Heart left ventricle (tissue), 13 donors: ENCODE data around the gene MAGI2.

Source experiments
- POLR2A ChIP-seq, 2 donors: fragments of 450-650 bp; IDR thresholded peaks; one replicate each; pipeline ENCODE4 v1.6.1; 2017; ENCODE audit warnings: antibody characterized with exemption in 2 of 2, mild to moderate bottlenecking in 2 of 2, moderate library complexity in 2 of 2
- TF ChIP-seq, protein P1 (sequence below), 12 donors: fragments of 200-600 bp; sonication (generic) in 4 of 12; IDR thresholded peaks; one replicate each; pipeline versions ENCODE4 v1.5.0 to v1.8.0; 2018 to 2022; ENCODE audit warnings: antibody characterized with exemption in 12 of 12, mild to moderate bottlenecking in 5 of 12
- donor health status: ischemic (EF 13 %, LVEDD 7.1; RV severe dilation, severe dysfunction).
- donor health status: DM: no; HTN: yes; CAD: no.
- donor health status: DM: no; HTN: no; CAD: no.
- donor health status: ischemic (EF 25% LVEDD 6.9; RV normal size, moderate dysfunction).
- donor health status: ischemic (EF 25% LVEDD 5.7; RV mildly dilated, moderate dysfunction).
- donor health status: ischemic (EF 35%, LVEDD 5.7; RV mildly dilated, moderate dysfunction).
- donor health status: nonischemic (EF 11% LVEDD 7.7; RV severe dilation, severe dysfunction).
- donor health status: DM: yes; HTN: yes; CAD: no.
- donor health status: PGD.
- donor health status: ischemic (EF 29% LVEDD 5.4; RV normal size, mild dysfunction).
- donor health status: nonischemic (EF 23%, LVEDD 6.1; RV moderate dilation, normal function).

DNA sequence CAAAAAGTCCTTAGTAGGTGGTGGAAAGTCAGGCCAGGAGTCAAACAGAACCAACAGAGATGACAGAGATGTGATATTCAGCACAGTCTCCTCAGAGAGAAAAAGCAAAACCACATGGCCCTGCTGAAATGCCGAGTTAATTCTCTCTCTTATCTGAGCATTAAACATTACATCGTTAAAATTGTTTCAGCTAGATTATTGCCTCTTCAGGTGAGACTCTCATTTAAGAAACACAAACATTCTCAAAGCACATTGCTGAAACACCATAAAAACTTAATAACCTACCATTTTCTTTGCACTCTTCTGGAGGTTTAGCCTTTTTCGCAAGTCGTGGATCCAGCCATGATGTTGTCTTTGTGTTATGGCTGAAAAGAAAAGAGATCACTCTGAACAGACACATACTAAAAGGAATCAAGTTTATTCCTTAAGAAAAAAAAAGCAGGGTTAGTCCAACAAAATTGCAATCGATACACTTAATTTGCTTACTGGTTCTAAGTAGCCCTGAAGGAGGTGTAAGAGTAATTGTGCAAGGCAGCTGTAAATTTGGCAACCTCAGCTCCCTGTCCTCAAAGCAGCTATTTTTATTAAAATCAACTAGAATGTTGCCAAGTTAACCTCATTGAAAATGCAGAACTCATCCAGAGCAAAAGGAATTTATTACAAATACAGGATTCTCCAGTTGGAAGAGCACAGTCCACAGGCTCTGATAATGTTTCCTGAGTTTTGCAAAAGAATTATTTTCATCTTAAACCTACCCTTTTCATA lies 963.8 kb downstream of the MAGI2 start:
- TF ChIP-seq, protein P1, sequence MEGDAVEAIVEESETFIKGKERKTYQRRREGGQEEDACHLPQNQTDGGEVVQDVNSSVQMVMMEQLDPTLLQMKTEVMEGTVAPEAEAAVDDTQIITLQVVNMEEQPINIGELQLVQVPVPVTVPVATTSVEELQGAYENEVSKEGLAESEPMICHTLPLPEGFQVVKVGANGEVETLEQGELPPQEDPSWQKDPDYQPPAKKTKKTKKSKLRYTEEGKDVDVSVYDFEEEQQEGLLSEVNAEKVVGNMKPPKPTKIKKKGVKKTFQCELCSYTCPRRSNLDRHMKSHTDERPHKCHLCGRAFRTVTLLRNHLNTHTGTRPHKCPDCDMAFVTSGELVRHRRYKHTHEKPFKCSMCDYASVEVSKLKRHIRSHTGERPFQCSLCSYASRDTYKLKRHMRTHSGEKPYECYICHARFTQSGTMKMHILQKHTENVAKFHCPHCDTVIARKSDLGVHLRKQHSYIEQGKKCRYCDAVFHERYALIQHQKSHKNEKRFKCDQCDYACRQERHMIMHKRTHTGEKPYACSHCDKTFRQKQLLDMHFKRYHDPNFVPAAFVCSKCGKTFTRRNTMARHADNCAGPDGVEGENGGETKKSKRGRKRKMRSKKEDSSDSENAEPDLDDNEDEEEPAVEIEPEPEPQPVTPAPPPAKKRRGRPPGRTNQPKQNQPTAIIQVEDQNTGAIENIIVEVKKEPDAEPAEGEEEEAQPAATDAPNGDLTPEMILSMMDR (IDR thresholded peaks at IDR 0.05) = no peak
- no peak for TF ChIP-seq POLR2A (IDR thresholded peaks at IDR 0.05)
